Fibroblast of lung (primary cell): Measurements from ENCODE around the gene S100A14. TPM values are rescaled to one million over a fixed set of nuclear protein-coding genes. Genes with fewer than 3 reads are reported as not detected.

Experiments
- DNase-seq, 2 donors: peaks; one replicate each; pipeline versions ENCODE4 v3.0.0 to v3.0.0-alpha.2; 2010; ENCODE audit warnings: low read depth in 2 of 2
- H2AFZ ChIP-seq: 2 replicates; pipeline ENCODE4 v1.5.1; 2012; ENCODE audit warnings: low read length, control low read depth, inconsistent platforms
- H3K27ac ChIP-seq: 2 replicates; pipeline ENCODE4 v1.5.1; 2011; ENCODE audit warnings: low read length, control low read depth; ENCODE audit not compliant: insufficient read depth
- H3K27me3 ChIP-seq: 2 replicates; pipeline ENCODE4 v1.5.1; 2011; ENCODE audit warnings: mild to moderate bottlenecking, low read length; ENCODE audit not compliant: control insufficient read depth, insufficient read depth
- H3K36me3 ChIP-seq: 2 replicates; pipeline ENCODE4 v1.5.1; 2011; ENCODE audit warnings: low read length; ENCODE audit not compliant: control insufficient read depth, insufficient read depth
- H3K4me1 ChIP-seq: 2 replicates; pipeline ENCODE4 v1.5.1; 2011; ENCODE audit warnings: low read length; ENCODE audit not compliant: control insufficient read depth, insufficient read depth; ENCODE audit errors: extremely low read depth
- H3K4me2 ChIP-seq: 2 replicates; pipeline ENCODE4 v1.5.1; 2011; ENCODE audit warnings: low read length, control low read depth; ENCODE audit not compliant: insufficient read depth; ENCODE audit errors: extremely low read depth
- H3K4me3 ChIP-seq, 4 experiments: fragments of 200-600 bp in 1 of 4; sonication (generic) in 1 of 4; replicated peaks in 1 of 4; 2 replicates each; pipeline ENCODE4 v1.5.1; 2011 to 2016; ENCODE audit warnings: low read length in 4 of 4, low read depth in 3 of 4, mild to moderate bottlenecking in 3 of 4, control low read depth in 2 of 4, inconsistent platforms in 1 of 4, mixed read lengths in 1 of 4; ENCODE audit not compliant: insufficient read depth in 1 of 4; ENCODE audit errors: control extremely low read depth in 1 of 4
- H3K79me2 ChIP-seq: 2 replicates; pipeline ENCODE4 v1.5.1; 2012; ENCODE audit warnings: mild to moderate bottlenecking, low read length, inconsistent platforms; ENCODE audit not compliant: control insufficient read depth, insufficient read depth
- H3K9ac ChIP-seq: 2 replicates; pipeline ENCODE4 v1.5.1; 2011; ENCODE audit warnings: mild to moderate bottlenecking, low read length, control low read depth; ENCODE audit not compliant: insufficient read depth
- H3K9me3 ChIP-seq: 2 replicates; pipeline ENCODE4 v1.5.1; 2012; ENCODE audit warnings: low read depth, low read length; ENCODE audit not compliant: control insufficient read depth, insufficient read depth
- H4K20me1 ChIP-seq: 2 replicates; pipeline ENCODE4 v1.5.1; 2011; ENCODE audit warnings: low read length; ENCODE audit not compliant: control insufficient read depth, insufficient read depth; ENCODE audit errors: extremely low read depth
- EZH2 ChIP-seq: IDR thresholded peaks from 2 replicates; pipeline ENCODE4 v1.5.1; 2012; ENCODE audit warnings: low read length, control low read depth, mild to moderate bottlenecking; ENCODE audit errors: missing control alignments
- polyA plus RNA-seq, 2 donors: library from polyadenylated mRNA; depleted of rRNA in 1 of 2; stranded (reverse) in 1 of 2; unstranded in 1 of 2; fragments of >200 nt; gene quantifications; 2 replicates each; pipeline ENCODE4 v1.2.1, GENCODE V29; 2011 to 2012; ENCODE audit warnings: missing spikeins in 1 of 2
- total RNA-seq: library from RNA; depleted of rRNA; stranded (reverse); fragments of >200 nt; gene quantifications from 2 replicates; pipeline ENCODE4 v1.2.1, GENCODE V29; 2014
- TF ChIP-seq, protein P1 (sequence below), 2 donors: IDR thresholded peaks in 1 of 2; conservative IDR thresholded peaks in 1 of 2; 1 replicate in 1 of 2; 2 replicates in 1 of 2; pipeline ENCODE4 v1.5.1; 2011 to 2012; ENCODE audit warnings: low read length in 2 of 2, control low read depth in 1 of 2, inconsistent platforms in 1 of 2, low read depth in 1 of 2, mild to moderate bottlenecking in 1 of 2

Gene S100A14
- total and polyA plus RNA-seq, 2 donors (not counting 1 experiment from before 2014, with no cell fraction given): 0.33 to 0.51 TPM

DNA sequence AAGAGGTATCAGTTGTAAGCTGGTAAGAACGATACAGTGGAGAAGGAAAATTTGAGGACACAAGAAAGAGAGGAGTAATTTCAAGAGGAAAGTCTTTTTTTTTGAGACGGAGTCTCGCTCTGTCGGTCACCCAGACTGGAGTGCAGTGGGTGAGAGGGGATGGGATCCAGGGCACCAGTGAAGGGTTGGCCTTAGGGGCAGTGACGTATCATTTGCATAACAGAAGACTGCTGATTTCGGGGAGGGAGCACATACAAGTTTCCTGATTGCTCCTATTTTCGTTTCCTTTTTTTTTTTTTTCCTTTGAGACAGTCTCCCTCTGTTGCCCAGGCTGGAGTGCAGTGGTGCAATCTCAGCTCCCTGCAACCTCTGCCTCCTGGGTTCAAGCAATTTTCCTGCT, 7.0 kb upstream of the S100A14 start:
- Histone ChIP-seq H3K4me1 (peaks cover 2% of the 10 kb centered on the region), H2AFZ (no peak overlapping the region), H3K79me2 (peaks cover 18% of the 10 kb centered on the region), H3K27me3 (no peaks in the 10 kb centered on the region), H3K4me3 (no peak overlapping the region), H3K36me3 (peaks cover 6% of the 10 kb centered on the region), H4K20me1 (no peaks in the 10 kb centered on the region), H3K9me3 (no peaks in the 10 kb centered on the region), H3K9ac (no peak overlapping the region), H3K27ac (no peak overlapping the region), H3K4me2 (no peak overlapping the region)
- TF ChIP-seq, protein P1, sequence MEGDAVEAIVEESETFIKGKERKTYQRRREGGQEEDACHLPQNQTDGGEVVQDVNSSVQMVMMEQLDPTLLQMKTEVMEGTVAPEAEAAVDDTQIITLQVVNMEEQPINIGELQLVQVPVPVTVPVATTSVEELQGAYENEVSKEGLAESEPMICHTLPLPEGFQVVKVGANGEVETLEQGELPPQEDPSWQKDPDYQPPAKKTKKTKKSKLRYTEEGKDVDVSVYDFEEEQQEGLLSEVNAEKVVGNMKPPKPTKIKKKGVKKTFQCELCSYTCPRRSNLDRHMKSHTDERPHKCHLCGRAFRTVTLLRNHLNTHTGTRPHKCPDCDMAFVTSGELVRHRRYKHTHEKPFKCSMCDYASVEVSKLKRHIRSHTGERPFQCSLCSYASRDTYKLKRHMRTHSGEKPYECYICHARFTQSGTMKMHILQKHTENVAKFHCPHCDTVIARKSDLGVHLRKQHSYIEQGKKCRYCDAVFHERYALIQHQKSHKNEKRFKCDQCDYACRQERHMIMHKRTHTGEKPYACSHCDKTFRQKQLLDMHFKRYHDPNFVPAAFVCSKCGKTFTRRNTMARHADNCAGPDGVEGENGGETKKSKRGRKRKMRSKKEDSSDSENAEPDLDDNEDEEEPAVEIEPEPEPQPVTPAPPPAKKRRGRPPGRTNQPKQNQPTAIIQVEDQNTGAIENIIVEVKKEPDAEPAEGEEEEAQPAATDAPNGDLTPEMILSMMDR (conservative IDR thresholded peaks at IDR 0.05 in 1 of 2, IDR thresholded peaks at IDR 0.05 in 1 of 2; ENCODE audit: low read depth in 1 of 2, low read length in 2 of 2): no peak
- no peak for TF ChIP-seq EZH2
- DNase-seq: no peak

DNA sequence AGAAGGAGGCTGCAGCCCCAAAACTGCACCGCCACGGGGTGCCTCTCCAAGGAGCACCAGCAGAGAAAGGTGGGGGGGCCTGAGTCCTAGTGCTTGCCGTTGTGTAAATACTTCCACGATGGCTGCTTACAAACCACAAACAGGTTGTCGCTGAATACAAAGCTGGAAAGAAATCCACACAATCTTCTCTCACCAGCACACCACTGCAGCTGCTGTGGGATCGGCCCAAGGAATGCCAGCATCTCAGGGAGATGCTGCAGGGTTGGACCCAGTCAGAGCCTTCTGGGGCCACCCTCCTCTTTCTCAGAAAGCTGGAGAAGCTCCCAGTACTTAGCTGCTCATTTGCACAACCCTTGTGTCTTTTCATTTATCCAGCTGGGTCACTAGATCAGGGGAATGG, 3.0 kb upstream of the S100A14 start:
- Histone ChIP-seq H3K36me3 (peaks cover 3% of the 10 kb centered on the region), H3K4me3 (no peak overlapping the region), H3K27me3 (no peaks in the 10 kb centered on the region), H3K79me2 (peaks cover 2% of the 10 kb centered on the region), H3K27ac (no peak overlapping the region), H3K9ac (no peak overlapping the region), H3K4me1 (peaks cover 7% of the 10 kb centered on the region), H3K4me2 (no peak overlapping the region), H3K9me3 (no peaks in the 10 kb centered on the region), H2AFZ (no peak overlapping the region), H4K20me1 (no peaks in the 10 kb centered on the region)
- no peak for DNase-seq
- TF ChIP-seq, protein P1 (conservative IDR thresholded peaks at IDR 0.05 in 1 of 2, IDR thresholded peaks at IDR 0.05 in 1 of 2; ENCODE audit: low read depth in 1 of 2, low read length in 2 of 2): no peak
- no peak for TF ChIP-seq EZH2

DNA sequence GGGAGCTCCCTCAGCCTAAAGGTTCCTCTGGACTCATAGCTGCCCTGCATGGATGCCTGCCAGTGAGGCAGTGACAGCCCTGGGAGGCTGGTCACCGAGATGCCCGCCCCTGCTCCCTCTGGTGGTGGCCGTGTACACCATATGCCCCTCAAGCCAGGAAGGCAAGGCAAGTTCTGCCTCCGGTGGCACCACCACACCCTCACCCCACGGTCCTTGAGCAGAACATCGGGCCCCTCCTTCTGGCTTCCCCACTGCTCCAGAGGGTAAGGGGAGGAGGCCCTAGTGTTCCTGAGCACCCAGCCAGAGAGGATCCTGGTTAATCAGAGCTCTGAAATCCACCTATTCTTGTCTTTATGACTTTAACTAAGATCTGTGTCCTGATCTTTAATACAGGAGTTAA, 1.5 kb upstream of the S100A14 start:
- peaks cover 3% of the 10 kb centered on the region for H3K36me3 ChIP-seq
- peak overlapping the region; percentile 26 for H3K4me2 ChIP-seq
- peak overlapping the region; percentile 29 for H3K27ac ChIP-seq
- peaks cover 9% of the 10 kb centered on the region for H3K4me1 ChIP-seq
- TF ChIP-seq EZH2: no peak
- TF ChIP-seq, protein P1 (conservative IDR thresholded peaks at IDR 0.05 in 1 of 2, IDR thresholded peaks at IDR 0.05 in 1 of 2; ENCODE audit: low read depth in 1 of 2, low read length in 2 of 2): peak; percentile 73 to 86
- peaks cover 7% of the 10 kb centered on the region for H3K79me2 ChIP-seq
- H3K4me3 ChIP-seq: no peak overlapping the region
- no peaks in the 10 kb centered on the region for H4K20me1 ChIP-seq
- peak in 1 of 2 donors; percentile 74 for DNase-seq
- no peak overlapping the region for H3K9ac ChIP-seq
- H3K9me3 ChIP-seq: no peaks in the 10 kb centered on the region
- H2AFZ ChIP-seq: no peak overlapping the region
- no peaks in the 10 kb centered on the region for H3K27me3 ChIP-seq
